ENCODE results near the gene SLC12A2.

The SLC12A2 gene

GRCh38 chr5:128084228-128085167, 932 bp downstream of the SLC12A2 start:
- Mint-ChIP-seq H3K4me1 (peaks cover 62% of the 10 kb centered on the region), H3K27ac (peak overlapping the region; percentile 80), H3K36me3 (peaks cover 9% of the 10 kb centered on the region)

DNA sequence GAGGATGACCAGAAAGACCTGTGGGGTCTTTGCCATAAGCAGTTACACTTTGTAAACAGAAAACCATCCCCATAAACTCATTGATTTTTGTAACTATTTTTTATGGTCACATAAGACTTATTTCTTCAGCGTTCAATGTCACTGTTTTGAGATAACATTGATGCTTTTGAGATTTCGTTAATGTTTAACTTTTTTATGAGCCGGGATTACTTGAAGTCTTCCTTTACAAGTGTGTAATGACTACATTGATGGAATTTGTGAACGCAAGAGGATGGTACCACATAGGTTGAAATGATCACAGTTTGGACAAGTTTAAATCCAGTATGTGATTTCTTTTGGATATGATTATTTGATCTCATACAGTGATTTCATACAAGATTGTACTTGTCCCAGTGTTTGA, 1.8 kb downstream of the SLC12A2 start:
- Mint-ChIP-seq H3K9me3 (no peaks in the 10 kb centered on the region), H3K4me3 (peak overlapping the region; percentile 87), H3K27me3 (no peaks in the 10 kb centered on the region), H3K27ac (no peak overlapping the region), H3K4me1 (peaks cover 57% of the 10 kb centered on the region), H3K36me3 (peaks cover 9% of the 10 kb centered on the region)

More at GRCh38 chr5:128084228-128085167, 932 bp downstream of the SLC12A2 start:
- Mint-ChIP-seq H3K27me3 (no peaks in the 10 kb centered on the region), H3K4me3 (peak overlapping the region; percentile 87), H3K9me3 (no peaks in the 10 kb centered on the region)

DNA sequence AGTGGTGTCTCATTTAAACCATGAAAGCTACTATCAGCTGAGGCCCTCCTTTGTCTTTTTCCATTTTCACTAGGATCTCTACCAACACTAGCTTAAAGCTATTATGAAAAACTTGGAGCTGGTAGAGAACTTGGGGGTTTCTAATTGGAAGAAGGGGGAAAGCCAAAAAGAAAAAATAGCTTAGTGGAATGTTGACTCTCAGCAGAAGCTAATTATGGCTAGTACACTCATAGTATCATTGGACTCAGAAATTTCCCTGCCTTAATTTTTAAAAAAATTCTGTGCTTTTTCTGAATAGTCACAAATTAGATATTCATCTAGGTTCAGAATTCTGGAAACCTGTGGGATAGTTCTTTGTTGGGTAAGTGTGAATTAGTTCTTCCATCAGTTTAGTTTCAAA, 8.0 kb downstream of the SLC12A2 start:
- Mint-ChIP-seq H3K4me1 (peaks cover 37% of the 10 kb centered on the region), H3K9me3 (peaks cover 15% of the 10 kb centered on the region), H3K36me3 (peaks cover 17% of the 10 kb centered on the region), H3K4me3 (no peak overlapping the region), H3K27me3 (no peaks in the 10 kb centered on the region), H3K27ac (no peak overlapping the region)

DNA sequence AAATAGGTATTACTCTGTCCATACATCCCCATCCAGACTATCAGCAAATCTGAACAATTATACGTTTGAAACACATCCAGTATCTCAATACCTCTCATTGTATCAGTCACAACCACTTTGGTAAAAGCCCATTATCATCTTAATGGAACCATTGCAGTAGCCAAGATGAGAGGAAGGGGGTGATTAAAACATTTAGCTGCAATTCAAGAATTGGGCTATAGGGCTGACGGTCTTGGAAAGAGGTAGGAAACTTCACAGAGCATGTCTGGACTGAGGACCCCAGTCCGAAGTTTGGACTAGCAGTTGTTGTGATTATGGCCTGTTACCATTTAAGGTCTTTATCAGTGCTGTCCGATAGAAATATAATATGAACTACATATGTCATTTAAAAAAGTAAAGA, 8.6 kb downstream of the SLC12A2 start:
- no peak overlapping the region for H3K4me3 Mint-ChIP-seq
- H3K27ac Mint-ChIP-seq: no peak overlapping the region
- H3K9me3 Mint-ChIP-seq: peaks cover 15% of the 10 kb centered on the region
- peaks cover 33% of the 10 kb centered on the region for H3K4me1 Mint-ChIP-seq
- H3K36me3 Mint-ChIP-seq: peaks cover 17% of the 10 kb centered on the region
- H3K27me3 Mint-ChIP-seq: no peaks in the 10 kb centered on the region

- Mint-ChIP-seq H3K4me1 (peaks cover 23% of the 10 kb centered on the region), H3K27ac (no peak overlapping the region)
Measured at GRCh38 chr5:128093368-128093767, 9.8 kb downstream of the SLC12A2 start.

GRCh38 chr5:128097224-128097623, 13.7 kb downstream of the SLC12A2 start:
- Mint-ChIP-seq H3K27me3 (no peaks in the 10 kb centered on the region), H3K4me3 (no peak overlapping the region), H3K36me3 (peaks cover 27% of the 10 kb centered on the region), H3K27ac (no peak overlapping the region), H3K4me1 (peaks cover 17% of the 10 kb centered on the region), H3K9me3 (peaks cover 26% of the 10 kb centered on the region)

More at GRCh38 chr5:128093368-128093767, 9.8 kb downstream of the SLC12A2 start:
- Mint-ChIP-seq H3K4me3 (no peak overlapping the region), H3K9me3 (peaks cover 21% of the 10 kb centered on the region), H3K36me3 (peaks cover 23% of the 10 kb centered on the region), H3K27me3 (no peaks in the 10 kb centered on the region)

DNA sequence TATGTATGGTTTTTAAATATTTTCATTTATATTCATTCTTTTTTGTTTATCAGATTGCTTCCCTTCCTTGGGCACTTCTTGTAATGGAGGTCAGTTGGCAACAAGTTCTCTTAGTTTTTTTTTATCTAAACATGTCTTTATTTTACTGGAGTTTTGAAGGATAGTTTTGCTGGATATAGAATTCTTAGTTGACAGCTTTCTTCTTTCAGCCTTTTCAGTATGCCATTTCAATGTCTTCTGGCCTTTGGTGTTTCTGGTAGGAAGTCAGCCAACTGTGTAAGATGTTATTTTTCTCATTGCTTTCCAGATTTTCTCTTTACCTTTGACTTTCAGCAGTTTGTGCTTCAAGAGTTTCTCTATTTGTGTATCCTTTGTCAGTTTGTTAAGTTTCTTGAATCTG, 14.2 kb downstream of the SLC12A2 start:
- H3K27ac Mint-ChIP-seq: no peak overlapping the region
- H3K4me1 Mint-ChIP-seq: peaks cover 17% of the 10 kb centered on the region
- no peak overlapping the region for H3K4me3 Mint-ChIP-seq
- H3K9me3 Mint-ChIP-seq: peaks cover 26% of the 10 kb centered on the region
- H3K27me3 Mint-ChIP-seq: no peaks in the 10 kb centered on the region
- peaks cover 27% of the 10 kb centered on the region for H3K36me3 Mint-ChIP-seq

DNA sequence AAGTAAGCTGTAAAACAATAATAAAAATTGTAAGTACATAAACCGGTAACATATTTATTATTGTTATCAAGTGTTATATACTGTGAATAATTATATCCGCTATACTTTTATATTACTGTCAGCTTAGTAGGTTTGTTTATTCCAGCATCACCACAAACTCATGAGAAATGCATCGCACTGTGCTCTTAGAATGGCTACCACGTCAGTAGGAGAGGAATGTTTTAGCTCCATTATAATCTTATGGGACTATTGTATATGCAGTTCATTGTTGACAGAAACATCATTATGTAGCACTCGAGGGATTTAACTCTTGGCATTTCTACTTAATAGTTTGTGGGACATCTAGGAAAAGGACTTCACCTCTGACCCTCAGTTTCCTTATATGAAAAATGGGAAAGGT, 16.4 kb downstream of the SLC12A2 start:
- Mint-ChIP-seq H3K27me3 (no peaks in the 10 kb centered on the region), H3K4me3 (no peak overlapping the region), H3K9me3 (peaks cover 13% of the 10 kb centered on the region), H3K4me1 (peaks cover 5% of the 10 kb centered on the region), H3K27ac (no peak overlapping the region), H3K36me3 (peaks cover 23% of the 10 kb centered on the region)

GRCh38 chr5:128100860-128101557, 17.4 kb downstream of the SLC12A2 start:
- no peak overlapping the region for H3K4me3 Mint-ChIP-seq
- peaks cover 20% of the 10 kb centered on the region for H3K36me3 Mint-ChIP-seq
- no peak overlapping the region for H3K27ac Mint-ChIP-seq
- H3K27me3 Mint-ChIP-seq: no peaks in the 10 kb centered on the region
- peaks cover 11% of the 10 kb centered on the region for H3K9me3 Mint-ChIP-seq
- peaks cover 9% of the 10 kb centered on the region for H3K4me1 Mint-ChIP-seq

GRCh38 chr5:128101676-128102075, 18.1 kb downstream of the SLC12A2 start:
- no peak overlapping the region for H3K4me3 Mint-ChIP-seq
- H3K27me3 Mint-ChIP-seq: no peaks in the 10 kb centered on the region

DNA sequence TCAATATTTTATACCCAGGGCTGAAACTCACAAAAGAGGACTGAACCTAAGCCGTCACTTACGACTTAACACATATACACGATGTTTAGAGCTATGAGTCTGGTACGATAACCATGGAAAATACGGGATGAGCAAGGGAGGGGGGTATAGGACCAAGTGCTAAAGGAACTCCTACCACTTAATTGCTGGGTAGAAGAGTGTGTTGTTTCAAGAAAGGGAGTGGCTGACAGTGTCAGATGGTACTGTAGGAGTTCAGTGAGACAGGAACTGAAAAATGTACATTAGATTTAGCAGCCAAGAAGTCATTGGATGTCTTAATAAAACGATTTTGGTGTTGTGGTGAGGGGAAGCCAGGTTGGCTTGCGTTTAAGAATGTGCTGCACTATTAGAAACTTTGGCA, 21.6 kb downstream of the SLC12A2 start:
- Mint-ChIP-seq H3K36me3 (peaks cover 13% of the 10 kb centered on the region), H3K4me3 (no peak overlapping the region), H3K9me3 (no peaks in the 10 kb centered on the region), H3K27ac (no peak overlapping the region), H3K4me1 (peaks cover 9% of the 10 kb centered on the region), H3K27me3 (no peaks in the 10 kb centered on the region)

More at GRCh38 chr5:128101676-128102075, 18.1 kb downstream of the SLC12A2 start:
- Mint-ChIP-seq H3K27ac (no peak overlapping the region), H3K9me3 (peaks cover 11% of the 10 kb centered on the region), H3K36me3 (peaks cover 20% of the 10 kb centered on the region), H3K4me1 (peaks cover 9% of the 10 kb centered on the region)

DNA sequence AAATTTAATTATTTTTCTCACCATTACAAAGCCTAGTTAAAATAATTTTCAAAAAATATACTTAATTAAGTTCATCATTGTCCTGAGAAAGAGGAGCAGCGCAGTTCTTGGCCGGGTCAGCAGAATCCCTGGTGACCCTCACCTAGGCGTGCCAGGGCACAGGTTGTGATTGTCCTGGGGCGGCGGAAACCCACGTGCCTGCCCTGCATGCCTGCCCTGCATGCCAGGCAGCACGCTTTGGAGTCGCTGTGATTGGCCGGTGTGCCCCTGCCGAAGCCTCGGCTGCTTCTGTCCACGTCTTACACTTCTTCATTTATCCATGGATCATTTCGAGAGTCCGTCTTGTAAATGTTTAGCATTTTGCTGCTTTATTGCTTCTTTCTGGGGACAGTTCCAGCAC, 25.6 kb downstream of the SLC12A2 start:
- Mint-ChIP-seq H3K27me3 (no peaks in the 10 kb centered on the region), H3K4me3 (no peak overlapping the region), H3K36me3 (peaks cover 20% of the 10 kb centered on the region), H3K27ac (no peak overlapping the region), H3K4me1 (peaks cover 12% of the 10 kb centered on the region), H3K9me3 (no peaks in the 10 kb centered on the region)

DNA sequence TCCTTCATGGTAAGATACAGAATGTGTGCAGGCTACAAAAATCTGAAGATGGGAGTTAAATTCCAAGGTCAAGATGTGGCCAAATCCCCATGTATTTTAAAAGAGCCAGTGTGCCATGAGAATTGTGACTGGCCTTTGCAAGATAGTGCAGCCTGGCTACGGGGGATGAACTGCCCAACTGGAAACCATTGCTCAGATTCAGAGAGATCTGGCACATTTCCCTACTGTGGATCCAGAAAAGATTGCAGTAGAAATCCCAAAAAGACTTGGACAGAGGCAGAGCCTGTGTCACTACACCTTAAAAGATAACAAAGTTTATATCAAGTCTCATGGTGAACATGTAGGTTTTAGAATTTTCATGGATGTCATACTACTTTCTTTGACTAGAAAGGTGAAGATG, 26.2 kb downstream of the SLC12A2 start:
- Mint-ChIP-seq H3K4me3 (no peak overlapping the region), H3K36me3 (peaks cover 23% of the 10 kb centered on the region), H3K9me3 (no peaks in the 10 kb centered on the region)

GRCh38 chr5:128111818-128112448, 28.4 kb downstream of the SLC12A2 start:
- Mint-ChIP-seq H3K27ac (no peak overlapping the region), H3K9me3 (peaks cover 6% of the 10 kb centered on the region), H3K4me1 (peaks cover 8% of the 10 kb centered on the region), H3K4me3 (no peak overlapping the region), H3K36me3 (peaks cover 39% of the 10 kb centered on the region), H3K27me3 (no peaks in the 10 kb centered on the region)

More for the DNA sequence above, 26.2 kb downstream of the SLC12A2 start:
- Mint-ChIP-seq H3K27me3 (no peaks in the 10 kb centered on the region), H3K4me1 (peaks cover 12% of the 10 kb centered on the region), H3K27ac (no peak overlapping the region)

- peaks cover 39% of the 10 kb centered on the region for H3K36me3 Mint-ChIP-seq
- peaks cover 4% of the 10 kb centered on the region for H3K4me1 Mint-ChIP-seq
- H3K27me3 Mint-ChIP-seq: no peaks in the 10 kb centered on the region
Measured at GRCh38 chr5:128116445-128116844, 32.9 kb downstream of the SLC12A2 start.

More at GRCh38 chr5:128116445-128116844, 32.9 kb downstream of the SLC12A2 start:
- Mint-ChIP-seq H3K27ac (no peak overlapping the region), H3K4me3 (no peak overlapping the region), H3K9me3 (peaks cover 6% of the 10 kb centered on the region)
